PC-3 (cell line): ENCODE measurements around the gene NFIL3.

Source experiments
- CTCF ChIP-seq: fragments of 300-600 bp; sonication (generic); conservative IDR thresholded peaks from 2 replicates; pipeline ENCODE4 v1.5.1; 2017; ENCODE audit warnings: antibody characterized with exemption, low read depth, mild to moderate bottlenecking, low read length
- EZH2 ChIP-seq: fragments of 300-600 bp; sonication (generic); IDR thresholded peaks from one replicate; pipeline ENCODE4 v1.6.1; 2017; ENCODE audit warnings: antibody characterized with exemption, mild to moderate bottlenecking, low read length; ENCODE audit not compliant: unreplicated experiment
- EZH2phosphoT487 ChIP-seq: fragments of 300-600 bp; sonication (generic); IDR thresholded peaks from 2 replicates; pipeline ENCODE4 v1.6.1; 2018; ENCODE audit warnings: mild to moderate bottlenecking, antibody characterized with exemption, low read length, borderline replicate concordance

GRCh38 chr9:91395106-91395552, 28.5 kb downstream of the NFIL3 start:
- TF ChIP-seq CTCF (no peak), EZH2 (no peak), EZH2phosphoT487 (no peak)
